A673 (cell line): ENCODE results near the gene MTMR2. TPM values are rescaled to one million over a fixed set of nuclear protein-coding genes. Genes with fewer than 3 reads are reported as not detected.

Source experiments
- BruUV-seq: library from RNA; stranded (reverse); fragments of 400-500 nt; replicated peaks from 2 replicates; lab custom pipeline; 2021; lab: Mats Ljungman, UMichigan
- CTCF ChIA-PET: fragments of 300-600 bp; sonication (Branson Sonifier 250); formaldehyde crosslinking; loops from one replicate; lab custom pipeline; 2022; ENCODE audit warnings: antibody characterized with exemption; lab: Charles Lee
- POLR2A ChIA-PET: fragments of 300-600 bp; sonication (Branson Sonifier 250); formaldehyde crosslinking; loops from one replicate; lab custom pipeline; 2022; ENCODE audit warnings: antibody characterized with exemption; ENCODE audit not compliant: low non-redundant PET; lab: Charles Lee
- DNase-seq: peaks from one replicate; pipeline ENCODE4 v3.0.0-alpha.2; 2015; ENCODE audit warnings: low spot score
- H3K27ac ChIP-seq: fragments of 200-600 bp; sonication (generic); 2 replicates; pipeline ENCODE4 v1.5.1; 2016; ENCODE audit warnings: mixed run types, low read depth, mild to moderate bottlenecking, mixed read lengths, antibody characterized with exemption, low read length; ENCODE audit not compliant: poor library complexity, severe bottlenecking
- H3K27me3 ChIP-seq: fragments of 200-600 bp; sonication (generic); replicated peaks from 2 replicates; pipeline ENCODE4 v1.6.1; 2017; ENCODE audit warnings: mixed run types, low read depth, mild to moderate bottlenecking, mixed read lengths, antibody characterized with exemption, low read length; ENCODE audit not compliant: insufficient read depth, poor library complexity
- H3K36me3 ChIP-seq: fragments of 200-600 bp; sonication (generic); 2 replicates; pipeline ENCODE4 v1.6.1; 2016; ENCODE audit warnings: mixed run types, mild to moderate bottlenecking, mixed read lengths, antibody characterized with exemption, low read length; ENCODE audit not compliant: insufficient read depth, poor library complexity, severe bottlenecking
- H3K4me1 ChIP-seq: fragments of 200-600 bp; sonication (generic); 2 replicates; pipeline ENCODE4 v1.6.1; 2017; ENCODE audit warnings: mixed run types, mild to moderate bottlenecking, mixed read lengths, antibody characterized with exemption, low read length; ENCODE audit not compliant: insufficient read depth, poor library complexity, severe bottlenecking
- H3K4me3 ChIP-seq: fragments of 200-600 bp; sonication (generic); 2 replicates; pipeline ENCODE4 v1.5.1; 2016; ENCODE audit warnings: low read depth, mixed run types, mild to moderate bottlenecking, mixed read lengths, low read length; ENCODE audit not compliant: poor library complexity, severe bottlenecking
- H3K9me3 ChIP-seq: fragments of 200-600 bp; sonication (generic); 2 replicates; pipeline ENCODE4 v1.6.1; 2016; ENCODE audit warnings: mixed run types, low read depth, mild to moderate bottlenecking, mixed read lengths, antibody characterized with exemption, low read length; ENCODE audit not compliant: poor library complexity, severe bottlenecking
- EZH2 ChIP-seq: fragments of 200-600 bp; sonication (generic); IDR thresholded peaks from 2 replicates; pipeline ENCODE4 v1.6.1; 2017; ENCODE audit warnings: borderline replicate concordance, low read depth, mild to moderate bottlenecking, mixed read lengths, antibody characterized with exemption, low read length; ENCODE audit not compliant: poor library complexity, severe bottlenecking
- intact Hi-C: fragments of 100-400 bp; cut with micrococcal nuclease; formaldehyde crosslinking; loops from one replicate; pipeline ENCODE4 v1.10.0; 2022; ENCODE audit not compliant: unreplicated experiment
- total RNA-seq: library from RNA; stranded (reverse); gene quantifications from 2 replicates; pipeline ENCODE4 v1.2.3, GENCODE V29; 2021
- TF ChIP-seq, protein P1 (sequence below): fragments of 300-800, 200-600 bp; sonication (generic); conservative IDR thresholded peaks from 2 replicates; pipeline ENCODE4 v1.5.1; 2017; ENCODE audit warnings: low read depth, mild to moderate bottlenecking, antibody characterized with exemption, low read length, moderate library complexity, mixed read lengths

The MTMR2 gene
- total RNA-seq, 1 experiment from 2014 or later, result 58.6 TPM

DNA sequence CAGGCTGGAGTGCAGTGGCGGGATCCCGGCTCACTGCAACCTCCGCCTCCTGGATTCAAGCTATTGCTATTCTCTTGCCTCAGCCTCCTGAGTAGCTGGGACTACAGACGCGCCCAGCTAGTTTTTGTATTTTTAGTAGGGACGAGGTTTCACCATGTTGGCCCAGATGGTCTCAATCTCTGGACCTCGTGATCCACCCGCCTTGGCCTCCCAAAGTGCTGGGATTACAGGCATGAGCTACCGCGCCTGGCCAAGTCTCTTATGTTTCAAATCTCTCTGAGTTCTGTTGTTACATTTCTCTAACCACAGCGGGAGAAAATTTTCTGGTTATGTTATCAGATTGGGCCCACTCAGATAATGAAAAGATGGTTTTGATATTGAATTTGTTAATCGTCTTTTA lies 123.5 kb downstream of the MTMR2 start:
- DNase-seq, result no peak
- Histone ChIP-seq H3K36me3 (peaks cover 38% of the 10 kb centered on the region), H3K4me1 (peaks cover 29% of the 10 kb centered on the region), H3K9me3 (no peaks in the 10 kb centered on the region), H3K27ac (no peak overlapping the region), H3K4me3 (no peak overlapping the region), H3K27me3 (no peaks in the 10 kb centered on the region)
- ChIA-PET POLR2A (no interaction called here), CTCF (no interaction called here)
- intact Hi-C loops, result no loop called here
- TF ChIP-seq, protein P1, sequence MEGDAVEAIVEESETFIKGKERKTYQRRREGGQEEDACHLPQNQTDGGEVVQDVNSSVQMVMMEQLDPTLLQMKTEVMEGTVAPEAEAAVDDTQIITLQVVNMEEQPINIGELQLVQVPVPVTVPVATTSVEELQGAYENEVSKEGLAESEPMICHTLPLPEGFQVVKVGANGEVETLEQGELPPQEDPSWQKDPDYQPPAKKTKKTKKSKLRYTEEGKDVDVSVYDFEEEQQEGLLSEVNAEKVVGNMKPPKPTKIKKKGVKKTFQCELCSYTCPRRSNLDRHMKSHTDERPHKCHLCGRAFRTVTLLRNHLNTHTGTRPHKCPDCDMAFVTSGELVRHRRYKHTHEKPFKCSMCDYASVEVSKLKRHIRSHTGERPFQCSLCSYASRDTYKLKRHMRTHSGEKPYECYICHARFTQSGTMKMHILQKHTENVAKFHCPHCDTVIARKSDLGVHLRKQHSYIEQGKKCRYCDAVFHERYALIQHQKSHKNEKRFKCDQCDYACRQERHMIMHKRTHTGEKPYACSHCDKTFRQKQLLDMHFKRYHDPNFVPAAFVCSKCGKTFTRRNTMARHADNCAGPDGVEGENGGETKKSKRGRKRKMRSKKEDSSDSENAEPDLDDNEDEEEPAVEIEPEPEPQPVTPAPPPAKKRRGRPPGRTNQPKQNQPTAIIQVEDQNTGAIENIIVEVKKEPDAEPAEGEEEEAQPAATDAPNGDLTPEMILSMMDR, result no peak
- no peak for TF ChIP-seq EZH2
- BruUV-seq, result no TSS peak

DNA sequence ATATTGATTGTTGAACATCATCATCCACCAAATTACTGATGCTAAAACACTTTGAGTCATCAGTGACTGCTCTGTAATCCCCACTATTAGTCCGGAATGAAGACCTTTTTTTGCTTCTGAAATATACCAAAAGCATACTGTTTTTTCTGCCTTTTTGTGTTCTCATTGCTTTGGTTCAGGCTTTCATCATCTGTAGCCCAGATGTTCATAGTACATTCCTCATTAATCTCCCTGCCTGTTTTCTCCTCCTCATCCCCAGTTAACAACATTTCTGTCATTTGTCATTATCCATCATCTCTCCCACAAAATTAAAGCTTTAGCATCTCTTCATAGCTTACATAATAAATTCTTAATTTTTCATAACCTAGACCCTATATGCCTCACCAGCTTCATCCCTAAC lies 124.4 kb downstream of the MTMR2 start:
- intact Hi-C loops, result loop anchor here (10.0 kb wide), 1 partner anchor 365 kb away; no protein-coding TSS in a partner anchor
- no TSS peak for BruUV-seq
- no peaks in the 10 kb centered on the region for H3K9me3 ChIP-seq
- ChIA-PET CTCF (no interaction called here), POLR2A (no interaction called here)
- no peak overlapping the region for H3K27ac ChIP-seq
- TF ChIP-seq, protein P1, result no peak
- TF ChIP-seq EZH2, result no peak
- H3K4me1 ChIP-seq, result peaks cover 38% of the 10 kb centered on the region
- H3K4me3 ChIP-seq, result no peak overlapping the region
- DNase-seq, result no peak
- H3K27me3 ChIP-seq, result no peaks in the 10 kb centered on the region
- H3K36me3 ChIP-seq, result peaks cover 31% of the 10 kb centered on the region

DNA sequence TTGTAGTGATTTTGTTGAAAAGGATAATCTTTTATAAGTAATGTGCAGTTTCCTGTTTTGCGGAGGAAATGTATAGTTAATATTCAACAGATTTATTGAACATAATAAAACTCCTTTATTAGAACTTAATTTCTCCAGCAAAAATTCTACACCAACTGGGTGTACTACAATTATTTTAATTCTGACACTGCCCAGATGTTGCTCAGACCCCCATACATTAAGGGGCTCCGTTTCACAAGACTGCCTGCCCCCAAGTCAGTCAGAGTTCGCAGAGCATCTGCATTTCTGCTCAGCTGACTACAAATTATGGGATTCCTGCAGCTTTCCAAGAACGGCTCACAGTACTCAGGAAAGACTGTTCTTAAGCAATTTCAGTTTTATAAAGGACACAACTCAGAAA lies 127.4 kb downstream of the MTMR2 start:
- no TSS peak for BruUV-seq
- TF ChIP-seq, protein P1, result no peak
- TF ChIP-seq EZH2, result no peak
- Histone ChIP-seq H3K27me3 (no peaks in the 10 kb centered on the region), H3K36me3 (peaks cover 15% of the 10 kb centered on the region), H3K4me1 (peaks cover 66% of the 10 kb centered on the region), H3K4me3 (peak overlapping the region; percentile 19), H3K9me3 (no peaks in the 10 kb centered on the region), H3K27ac (peak overlapping the region; percentile 63)
- CTCF ChIA-PET, result interaction anchor here (0.6 kb wide), 1 partner anchor 628 kb away, joined by 6 read pairs; no protein-coding TSS in a partner anchor
- POLR2A ChIA-PET, result no interaction called here
- intact Hi-C loops, result loop anchor here (10.0 kb wide), 1 partner anchor 368 kb away; no protein-coding TSS in a partner anchor
- DNase-seq, result peak; percentile 81
